Activated gamma-delta T cell (primary cell): Measurements from ENCODE around the gene ARHGAP26.

Experiments
- DNase-seq: peaks from one replicate; lab custom pipeline; 2025; lab: John Stamatoyannopoulos, UW

ARHGAP26 gene

DNA sequence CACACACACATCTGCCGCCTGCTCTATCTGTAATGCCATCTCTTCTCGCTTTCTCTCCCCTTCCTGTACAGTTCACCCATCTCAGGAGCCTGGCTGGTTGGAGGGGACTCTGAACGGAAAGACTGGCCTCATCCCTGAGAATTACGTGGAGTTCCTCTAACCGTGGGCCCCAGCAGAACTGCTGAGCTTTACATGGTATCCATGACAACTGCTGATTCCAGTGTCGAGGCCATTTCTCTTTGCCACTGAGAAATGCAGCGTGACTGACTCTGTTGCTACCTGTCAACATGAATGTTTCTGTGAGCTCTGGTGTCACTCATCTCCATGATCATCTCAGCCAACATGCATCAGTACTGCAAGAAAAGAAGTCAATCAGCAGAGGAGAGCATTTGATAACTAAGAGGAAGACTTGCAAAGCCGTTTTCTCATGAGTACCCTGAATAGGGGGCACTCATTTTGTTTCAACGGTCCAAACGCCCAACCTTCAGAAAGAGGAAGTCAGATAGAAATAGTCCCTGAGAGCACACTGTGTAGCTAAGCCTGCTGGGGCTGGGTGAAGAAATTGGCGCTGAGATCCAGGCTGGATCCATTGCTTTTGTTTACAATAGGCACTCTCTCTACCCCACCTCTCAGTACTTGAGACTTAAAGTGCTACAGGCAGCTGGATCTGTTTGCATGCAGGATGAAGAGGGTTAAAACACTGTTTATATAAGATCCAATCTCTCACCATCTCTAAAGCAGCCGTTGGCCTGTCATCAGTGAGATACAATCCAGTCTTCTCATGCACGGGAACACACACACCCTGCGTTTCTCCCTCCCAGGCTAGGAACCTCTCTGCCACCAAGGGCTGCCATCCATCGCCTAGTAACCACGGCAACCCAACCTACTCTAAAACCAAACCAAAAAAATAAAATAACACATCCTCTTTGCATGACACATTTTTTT is 452.4 kb downstream of the ARHGAP26 start:
- no peak for DNase-seq

DNA sequence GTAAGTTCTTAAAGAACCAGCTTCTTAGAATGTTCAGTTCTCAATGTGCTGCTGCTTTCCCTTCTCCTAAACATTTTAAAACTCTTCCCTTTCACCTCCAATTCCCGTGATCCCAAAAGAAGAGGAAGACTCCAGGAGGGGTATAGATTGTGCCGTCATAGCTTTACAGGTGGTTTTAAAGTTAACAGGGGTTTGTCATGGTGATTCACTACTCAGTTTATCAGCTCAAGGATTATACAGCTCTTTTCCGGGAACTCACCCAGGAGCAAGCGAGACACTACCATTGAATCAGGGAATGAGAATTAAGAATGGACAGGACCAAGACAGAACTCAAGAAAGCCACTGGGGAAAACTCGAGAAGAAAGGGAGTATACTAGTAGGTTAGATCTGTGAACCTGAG is 454.5 kb downstream of the ARHGAP26 start:
- DNase-seq, result no peak

DNA sequence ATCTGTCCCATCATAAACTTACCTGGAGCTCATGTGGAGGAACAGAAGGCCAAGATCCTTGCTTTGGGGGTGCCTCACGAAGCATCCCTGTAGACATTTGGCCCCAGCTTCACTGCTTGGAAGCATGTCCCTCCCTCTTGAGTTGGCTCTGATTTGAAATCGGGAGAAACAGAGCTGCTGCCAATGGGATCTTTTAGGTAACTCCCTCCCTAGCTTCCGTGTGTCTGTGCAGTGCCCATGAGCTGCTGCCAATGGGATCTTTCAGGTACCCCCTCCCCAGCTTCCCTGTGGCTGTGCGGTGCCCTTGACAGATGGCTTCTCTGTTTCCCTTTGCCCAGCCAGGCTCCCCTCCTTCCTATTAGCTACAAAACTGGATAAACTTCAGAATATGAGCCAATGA is 455.3 kb downstream of the ARHGAP26 start:
- DNase-seq, result no peak

DNA sequence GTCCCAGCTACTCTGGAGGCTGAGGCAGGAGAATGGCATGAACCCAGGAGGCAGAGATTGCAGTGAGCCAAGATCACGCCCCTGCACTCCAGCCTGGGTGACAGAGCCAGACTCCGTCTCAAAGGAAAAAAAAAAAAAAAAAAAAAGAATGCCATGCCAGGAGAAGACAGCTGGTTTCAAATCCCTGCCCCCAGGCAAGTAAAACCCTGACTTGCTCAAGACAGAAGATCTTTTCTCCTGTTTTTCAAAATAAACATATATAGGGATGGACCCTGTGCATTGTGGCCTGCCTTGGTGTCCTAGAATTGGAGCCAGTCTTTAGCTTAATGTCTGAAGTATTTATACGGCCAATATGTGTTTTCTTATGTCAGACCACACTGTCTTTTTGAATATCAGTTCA is 456.2 kb downstream of the ARHGAP26 start:
- no peak for DNase-seq

DNA sequence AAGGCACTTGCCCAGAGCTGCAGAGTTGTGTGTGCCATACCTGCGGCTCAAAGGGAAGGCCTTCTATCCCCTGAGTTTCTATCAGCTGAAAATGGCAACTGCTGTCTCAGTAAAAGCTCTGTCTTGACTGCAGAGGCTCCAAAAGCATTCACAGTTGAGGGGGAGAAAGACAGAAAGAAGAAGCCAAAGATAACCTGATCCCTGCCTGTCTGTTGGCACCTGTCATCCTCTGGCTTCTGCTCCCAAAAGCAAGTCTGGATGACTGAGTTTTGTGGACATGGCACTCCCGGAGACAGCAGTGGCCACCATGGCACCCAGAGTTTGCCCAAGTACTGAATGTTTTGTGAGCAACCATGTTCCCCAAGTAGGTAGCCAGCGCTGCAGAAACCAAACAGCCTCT is 456.7 kb downstream of the ARHGAP26 start:
- DNase-seq, result no peak

DNA sequence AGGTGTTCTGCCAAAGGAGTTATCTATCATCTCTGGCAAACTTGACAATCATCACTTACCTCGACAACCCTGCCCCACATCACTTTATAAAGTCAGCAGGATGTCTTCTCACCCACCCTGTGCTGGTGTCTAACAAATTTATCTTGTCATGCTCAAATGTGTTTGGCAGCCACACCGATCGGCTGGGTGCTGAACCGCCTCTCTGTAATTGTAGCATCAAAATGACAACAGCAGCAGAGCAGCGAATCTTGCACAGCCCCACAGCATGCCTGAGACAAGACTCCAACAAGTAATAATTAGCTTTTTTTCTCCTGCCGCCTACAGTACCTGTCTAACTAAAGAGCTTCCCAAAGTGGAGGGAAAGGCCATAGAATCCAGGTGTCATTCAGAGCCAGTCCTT is 457.1 kb downstream of the ARHGAP26 start:
- DNase-seq, result no peak

DNA sequence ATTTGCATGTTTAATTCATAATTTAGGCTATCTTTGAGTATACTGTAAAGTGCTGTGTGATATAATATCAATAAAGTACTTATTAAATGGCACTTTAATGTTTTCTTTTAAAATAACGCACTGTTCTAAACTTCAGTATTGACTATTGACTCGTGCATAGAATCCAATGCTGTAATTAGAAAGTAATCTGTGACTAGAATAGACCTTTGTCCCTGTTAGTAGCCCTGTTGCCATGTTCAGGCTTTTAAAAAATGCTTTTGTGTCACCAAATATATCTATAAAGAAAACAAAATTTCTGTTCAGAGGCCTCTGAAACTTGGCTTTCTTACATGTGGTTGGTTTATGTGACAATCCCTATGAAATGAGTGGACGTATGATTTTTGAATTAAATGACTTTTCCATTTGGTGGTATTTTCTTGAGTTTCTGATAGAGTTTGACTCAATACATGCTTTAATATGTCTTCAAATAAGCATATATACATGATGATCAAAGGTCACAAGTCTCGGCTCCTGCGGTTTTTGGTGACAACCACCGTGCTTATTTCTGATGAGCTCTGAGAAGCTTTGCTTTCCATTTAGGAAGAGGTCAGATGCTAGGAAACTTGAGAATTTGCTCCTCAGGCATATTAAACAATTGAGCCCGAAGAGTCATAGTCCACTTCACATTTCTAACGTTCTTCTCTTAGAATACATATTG is 458.6 kb downstream of the ARHGAP26 start:
- DNase-seq, result no peak

DNA sequence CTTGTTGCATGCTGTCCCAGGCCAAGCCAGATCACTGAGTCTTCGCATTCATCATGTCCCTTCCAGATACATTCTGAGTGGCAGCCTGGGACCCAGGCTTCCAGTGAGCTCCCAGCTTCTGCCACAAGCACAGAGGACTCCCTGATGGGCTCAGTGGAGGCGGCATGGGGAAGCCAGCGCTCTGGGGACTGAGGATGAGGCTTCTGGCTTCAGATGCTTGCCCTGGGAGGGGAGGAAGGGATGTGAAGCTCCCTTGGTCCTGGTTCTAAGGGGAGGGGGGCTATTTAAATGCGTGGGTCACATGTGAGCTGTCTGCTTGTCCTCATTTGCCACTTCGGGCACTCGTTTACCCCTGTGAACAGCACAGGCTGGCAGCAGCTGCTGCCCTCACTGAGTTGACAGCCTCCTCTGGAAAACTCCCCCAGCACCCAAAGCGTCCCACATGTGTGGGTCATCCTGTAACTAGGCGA is 459.3 kb downstream of the ARHGAP26 start:
- DNase-seq, result no peak

DNA sequence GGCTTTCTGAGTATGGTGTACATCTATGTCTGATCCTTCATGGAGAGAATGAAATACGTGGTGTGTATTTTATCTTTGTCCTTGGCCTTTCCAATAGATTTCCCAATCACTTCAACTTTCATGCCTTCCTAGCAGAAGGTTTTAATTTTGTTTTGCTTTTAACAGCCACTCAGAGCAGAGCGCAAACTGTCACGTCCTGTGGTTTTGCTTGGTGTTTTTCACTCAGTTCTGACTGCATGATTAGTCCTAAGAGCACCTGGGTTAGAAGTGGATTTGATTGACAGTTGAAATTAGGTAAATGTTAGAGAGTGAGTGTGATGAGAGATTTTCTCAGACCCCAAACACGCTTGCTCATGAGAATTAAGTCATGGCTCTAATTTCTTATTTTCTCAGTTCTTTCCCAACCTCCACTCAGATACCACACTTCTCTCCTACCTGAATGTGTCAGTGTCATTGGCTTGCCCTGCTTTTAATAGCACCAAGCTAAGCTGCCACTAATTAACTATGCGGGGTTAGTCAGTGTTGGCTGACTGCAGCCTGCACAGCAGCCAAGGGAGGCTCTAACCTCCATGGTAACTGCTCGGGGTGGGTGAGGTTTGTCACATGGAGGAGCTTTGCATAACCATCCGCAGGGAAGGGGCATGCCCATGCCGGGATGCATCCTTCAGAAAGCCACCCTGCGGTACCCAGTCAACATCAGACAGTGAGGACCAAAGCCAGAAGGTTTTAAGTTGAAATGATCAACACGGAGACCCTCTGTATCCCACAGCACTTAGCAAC is 459.9 kb downstream of the ARHGAP26 start:
- no peak for DNase-seq

DNA sequence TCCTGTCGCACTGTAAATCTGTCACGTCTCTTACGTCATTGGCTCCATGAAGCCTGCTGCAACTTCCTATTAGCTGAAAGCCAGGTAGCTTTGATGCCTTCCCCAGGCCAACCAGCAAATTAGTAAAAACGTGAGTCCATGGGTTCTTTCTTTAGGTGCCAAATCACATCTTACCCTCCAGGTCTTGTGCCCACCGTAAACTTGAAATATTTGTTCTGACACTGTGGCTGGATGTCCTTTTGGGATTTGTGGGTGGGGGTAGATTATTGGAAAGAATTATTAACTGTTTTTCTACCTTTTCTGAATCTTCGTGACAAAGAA is 460.5 kb downstream of the ARHGAP26 start:
- DNase-seq, result no peak

DNA sequence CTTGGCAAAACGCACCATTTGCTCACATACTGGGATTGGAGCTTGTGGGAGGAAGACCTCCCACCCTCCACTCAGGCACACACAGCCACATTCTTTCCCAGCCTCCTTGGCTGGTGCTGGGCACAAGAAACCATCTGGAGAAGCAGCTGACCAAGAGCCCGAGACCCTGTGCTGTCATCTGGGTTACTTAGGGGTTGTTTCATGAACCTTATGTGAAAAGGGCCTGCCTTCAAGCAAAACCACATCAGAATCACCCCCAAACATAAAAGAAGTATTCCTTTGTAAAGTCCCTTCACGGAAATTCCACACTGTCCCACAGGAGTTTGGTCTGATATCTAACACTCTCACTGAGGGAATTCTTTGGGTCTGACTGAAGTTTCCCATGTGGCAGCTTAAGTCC is 461.2 kb downstream of the ARHGAP26 start:
- no peak for DNase-seq

DNA sequence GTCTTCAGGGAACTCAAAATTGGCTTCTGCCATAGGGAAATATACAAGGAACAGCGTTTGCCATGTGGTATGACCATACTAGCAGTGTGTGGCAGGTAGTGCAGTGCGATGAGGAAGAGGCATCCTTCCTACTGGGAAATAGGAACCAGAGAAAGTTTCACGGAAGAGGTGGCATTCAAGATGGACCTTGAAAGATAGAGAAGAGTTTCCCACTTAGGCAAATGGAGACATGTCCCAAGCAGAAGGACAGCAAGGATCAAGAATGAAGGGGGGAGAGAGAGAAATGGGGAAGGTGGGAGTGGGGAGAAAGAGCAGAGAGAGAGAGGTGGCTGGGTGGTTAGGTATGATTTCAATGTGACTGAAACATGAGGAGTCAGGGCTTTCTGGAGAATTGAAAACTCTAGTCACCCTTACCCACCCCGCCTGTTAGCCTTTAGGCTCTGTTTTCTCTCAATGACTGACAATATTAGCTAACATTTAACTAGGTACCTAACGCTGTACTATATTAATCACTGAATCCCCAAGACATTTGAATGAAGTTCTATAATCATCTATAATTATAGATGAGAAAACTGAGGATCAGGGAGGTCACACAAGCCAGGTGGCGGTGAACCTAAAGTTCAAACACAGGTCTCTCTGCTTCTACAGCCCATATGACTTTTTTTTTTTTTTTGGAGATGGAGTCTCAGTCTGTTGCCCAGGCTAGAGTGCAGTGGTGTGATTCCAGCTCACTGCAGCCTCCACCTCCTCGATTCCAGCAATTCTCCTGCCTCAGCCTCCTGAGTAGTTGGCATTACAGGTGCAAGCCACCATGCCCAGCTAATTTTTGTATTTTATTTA is 462.0 kb downstream of the ARHGAP26 start:
- no peak for DNase-seq

DNA sequence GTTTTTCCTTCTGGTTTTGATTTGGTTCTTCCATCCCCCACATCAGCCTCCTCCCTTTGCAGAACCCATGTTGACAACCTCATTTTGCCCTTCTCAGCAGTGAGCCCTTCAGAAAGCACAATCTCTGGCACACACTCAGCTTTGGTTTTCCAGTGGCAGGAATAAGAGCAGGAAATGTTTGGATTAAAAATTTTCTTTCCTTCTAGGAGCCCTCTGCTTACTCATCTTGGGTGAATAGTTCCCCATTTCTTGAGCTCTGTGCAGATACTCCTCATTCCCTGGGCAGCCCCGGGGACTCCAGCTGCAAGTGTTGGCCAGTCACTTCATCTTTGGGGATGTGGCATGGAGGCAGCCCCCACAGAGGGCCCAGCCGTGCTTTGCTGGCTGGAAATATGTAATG is 462.9 kb downstream of the ARHGAP26 start:
- DNase-seq, result no peak

DNA sequence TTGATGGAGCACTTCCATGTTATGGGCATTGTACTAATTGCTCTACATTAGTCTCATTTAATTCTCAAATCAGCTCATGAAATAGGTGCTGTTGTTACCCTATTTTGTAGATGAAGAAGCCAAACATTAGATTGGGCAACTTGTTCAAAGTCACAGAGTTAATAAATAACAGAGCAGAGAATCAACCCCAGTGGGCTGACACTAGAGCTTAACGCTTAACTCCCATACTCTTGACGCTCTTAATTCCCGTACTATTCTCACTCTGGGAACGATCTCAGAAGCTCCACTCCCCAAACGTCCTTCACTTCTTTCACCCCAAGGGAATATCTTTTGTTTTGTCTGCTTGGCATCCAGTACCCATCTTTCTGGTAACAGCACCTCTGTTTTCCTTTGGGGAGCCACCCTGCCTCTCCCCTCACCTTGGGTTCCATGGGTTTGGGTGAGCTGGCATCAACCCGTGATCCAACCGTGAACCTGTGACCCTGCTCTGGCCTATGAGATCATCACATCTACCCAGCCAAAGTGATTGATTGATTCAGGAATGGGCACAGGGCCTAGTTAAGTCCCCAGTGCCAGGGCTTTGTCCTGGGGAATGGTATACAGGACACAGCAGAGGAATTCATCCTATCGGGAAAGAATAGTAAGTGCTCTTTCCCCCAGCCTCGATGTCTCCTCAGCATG is 464.1 kb downstream of the ARHGAP26 start:
- no peak for DNase-seq

DNA sequence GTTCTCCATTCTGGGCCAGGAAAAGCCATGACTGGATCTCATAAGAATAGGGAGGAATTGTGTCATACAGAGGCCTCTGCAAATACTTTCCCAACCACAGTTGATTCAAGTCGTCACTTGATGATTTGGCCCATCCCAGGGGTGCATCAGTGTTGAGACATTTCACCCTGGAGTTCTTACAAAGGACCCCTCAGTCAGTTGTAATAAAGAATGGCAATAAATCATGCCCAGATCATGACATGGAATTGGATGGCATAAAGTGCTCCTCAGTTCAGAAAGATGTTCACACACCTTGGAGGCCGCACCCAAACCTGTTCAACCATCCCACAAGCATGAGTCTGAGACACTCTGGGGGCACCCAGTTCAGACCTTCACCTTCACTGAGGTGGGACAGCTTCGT is 465.2 kb downstream of the ARHGAP26 start:
- DNase-seq, result no peak

DNA sequence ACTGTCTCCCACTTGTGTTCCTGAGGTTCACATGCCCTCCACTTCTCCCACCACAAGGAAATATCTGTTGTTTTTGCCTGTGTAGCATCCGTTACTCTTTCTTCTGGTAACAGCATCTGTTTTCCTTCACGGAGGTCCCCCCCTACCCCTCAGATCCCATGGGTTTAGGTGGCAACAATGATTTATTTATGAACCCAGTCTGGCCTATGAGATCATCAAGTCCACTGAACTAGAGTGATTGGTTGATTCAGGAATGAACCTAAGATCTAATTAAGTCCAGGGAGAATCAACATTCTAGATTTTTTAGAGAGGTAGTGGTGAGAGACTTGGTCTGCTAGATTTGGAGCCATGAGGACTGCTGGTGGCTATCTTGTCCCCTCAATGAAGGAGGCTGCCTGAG is 466.5 kb downstream of the ARHGAP26 start:
- DNase-seq, result no peak

DNA sequence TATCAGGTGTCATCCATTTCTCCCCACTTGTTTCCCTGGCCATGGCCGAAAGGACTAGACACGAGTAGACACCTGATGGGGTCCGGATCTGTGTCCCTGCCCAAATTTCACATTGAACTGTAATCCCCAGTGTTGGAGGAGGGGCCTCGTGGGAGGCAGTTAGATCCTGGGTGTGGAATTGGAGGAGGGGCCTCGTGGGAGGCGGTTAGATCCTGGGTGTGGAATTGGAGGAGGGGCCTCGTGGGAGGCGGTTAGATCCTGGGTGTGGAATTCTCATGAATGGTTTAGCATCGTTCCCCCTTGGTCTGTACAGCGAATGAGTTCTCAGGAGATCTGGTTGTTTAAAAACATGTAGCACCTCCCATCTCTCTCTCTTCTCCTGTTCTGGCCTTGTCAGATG is 467.5 kb downstream of the ARHGAP26 start:
- no peak for DNase-seq

DNA sequence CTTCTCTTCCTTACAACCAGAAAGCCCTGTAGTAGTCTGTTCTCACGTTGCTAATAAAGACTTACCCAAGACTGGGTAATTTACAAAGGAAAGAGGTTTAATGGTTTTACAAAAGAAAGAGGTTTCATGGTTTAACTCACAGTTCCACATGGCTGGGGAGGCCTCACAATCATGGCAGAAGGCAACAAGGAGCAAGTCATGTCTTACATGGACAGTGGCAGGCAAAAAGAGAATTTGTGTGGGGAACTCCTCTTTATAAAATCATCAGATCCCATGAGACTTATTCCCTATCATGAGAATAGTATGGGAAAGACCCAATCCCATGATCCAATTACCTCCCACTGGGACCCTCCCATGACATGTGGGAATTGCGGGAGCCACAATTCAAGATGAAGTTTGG is 468.4 kb downstream of the ARHGAP26 start:
- no peak for DNase-seq

DNA sequence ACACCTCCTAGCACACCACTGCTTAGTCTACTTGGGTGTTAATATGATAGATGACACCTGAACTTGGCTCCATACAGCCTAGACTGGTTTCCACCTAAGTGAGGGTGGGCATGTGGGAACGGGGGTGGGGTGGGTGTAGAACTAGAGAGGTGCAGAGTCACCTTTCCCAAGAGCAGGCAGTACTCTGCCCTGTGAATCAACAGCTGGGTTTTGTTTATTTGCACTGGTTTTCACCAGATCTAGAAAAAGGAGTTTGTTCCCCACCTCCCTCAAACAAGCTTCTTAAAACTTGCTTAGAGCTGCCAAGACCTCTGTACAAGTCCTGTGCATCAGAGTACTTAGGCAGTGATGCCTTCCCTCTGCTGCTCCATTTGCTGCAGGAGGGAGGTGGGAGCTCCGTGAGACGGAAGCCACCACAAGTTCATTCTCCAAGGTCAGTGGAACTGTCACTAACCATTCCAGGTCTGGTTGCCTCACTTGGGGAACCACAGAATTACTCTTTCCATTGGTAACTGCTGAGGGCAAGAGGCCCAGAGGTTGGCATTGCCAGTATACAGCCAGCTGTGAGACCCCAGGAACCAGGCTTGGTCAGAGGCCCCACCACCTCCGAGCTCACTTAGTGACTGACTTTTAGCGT is 469.8 kb downstream of the ARHGAP26 start:
- no peak for DNase-seq

DNA sequence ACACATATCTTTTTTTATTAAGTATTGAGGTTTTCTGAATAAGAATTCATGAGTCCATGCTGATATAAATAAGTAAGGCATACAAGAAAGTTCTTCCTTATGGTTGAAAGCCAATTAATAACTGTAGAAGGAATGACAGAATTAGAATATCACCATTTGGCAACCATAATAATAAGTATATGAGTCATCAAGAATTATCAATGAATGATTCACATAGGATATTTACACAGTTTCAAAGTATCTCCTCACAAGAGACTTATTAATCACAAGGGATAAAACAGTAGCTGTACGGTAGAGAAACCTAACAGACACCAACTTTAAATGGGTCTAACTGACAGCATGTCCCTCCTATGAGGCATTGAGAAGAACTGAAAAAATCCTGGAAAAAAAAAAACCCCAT is 471.7 kb downstream of the ARHGAP26 start:
- no peak for DNase-seq

DNA sequence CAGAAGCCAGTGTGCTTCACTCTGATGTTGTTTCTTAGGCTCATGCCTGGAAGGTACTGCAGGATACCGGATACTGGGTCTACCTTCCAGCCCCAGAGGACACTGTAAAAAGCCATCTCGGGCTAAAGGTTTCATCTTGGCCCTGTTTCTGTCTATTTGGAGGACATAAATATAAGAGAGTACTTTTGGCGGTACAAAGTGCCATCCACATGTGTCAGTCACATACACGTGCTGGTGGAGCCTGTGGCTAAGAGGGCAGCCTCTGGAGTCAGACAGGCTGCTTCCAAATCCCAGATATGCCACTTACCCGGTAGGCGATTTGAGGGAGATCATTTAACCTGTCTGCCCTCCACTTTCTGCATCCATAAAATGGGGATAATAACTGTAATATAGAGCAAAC is 472.9 kb downstream of the ARHGAP26 start:
- no peak for DNase-seq
